ENCODE data around the gene ANKLE1. TPM values are rescaled to one million over a fixed set of nuclear protein-coding genes. Genes with fewer than 3 reads are reported as not detected.

ANKLE1 gene
- polyA plus RNA-seq, 1 of the 3 experiments (the other 2 are of a cell fraction): 2.6 TPM

DNA sequence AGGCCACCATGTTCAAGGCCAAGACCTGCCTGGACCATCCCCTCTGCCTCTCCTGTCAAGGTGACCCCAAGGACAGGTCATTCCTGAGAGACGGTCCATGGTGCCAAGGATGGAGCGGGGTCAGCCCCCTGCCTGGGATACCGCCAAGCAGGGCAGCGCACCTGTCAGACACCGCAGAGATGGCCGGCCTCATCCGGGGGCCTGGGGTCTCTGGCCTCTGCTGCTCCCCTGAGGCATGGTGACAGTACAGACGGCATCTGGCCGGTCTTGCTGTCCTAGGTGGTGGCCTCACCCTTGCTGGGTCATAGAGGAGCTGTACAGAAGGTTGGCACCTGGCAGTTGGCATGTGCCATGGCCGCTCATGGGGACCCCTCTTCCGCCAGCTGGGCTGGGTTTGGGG, 38.7 kb downstream of the ANKLE1 start (continued):
- TF ChIP-seq, protein P1, sequence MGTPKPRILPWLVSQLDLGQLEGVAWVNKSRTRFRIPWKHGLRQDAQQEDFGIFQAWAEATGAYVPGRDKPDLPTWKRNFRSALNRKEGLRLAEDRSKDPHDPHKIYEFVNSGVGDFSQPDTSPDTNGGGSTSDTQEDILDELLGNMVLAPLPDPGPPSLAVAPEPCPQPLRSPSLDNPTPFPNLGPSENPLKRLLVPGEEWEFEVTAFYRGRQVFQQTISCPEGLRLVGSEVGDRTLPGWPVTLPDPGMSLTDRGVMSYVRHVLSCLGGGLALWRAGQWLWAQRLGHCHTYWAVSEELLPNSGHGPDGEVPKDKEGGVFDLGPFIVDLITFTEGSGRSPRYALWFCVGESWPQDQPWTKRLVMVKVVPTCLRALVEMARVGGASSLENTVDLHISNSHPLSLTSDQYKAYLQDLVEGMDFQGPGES (IDR thresholded peaks at IDR 0.05; ENCODE audit: low read depth, low read length): no peak

DNA sequence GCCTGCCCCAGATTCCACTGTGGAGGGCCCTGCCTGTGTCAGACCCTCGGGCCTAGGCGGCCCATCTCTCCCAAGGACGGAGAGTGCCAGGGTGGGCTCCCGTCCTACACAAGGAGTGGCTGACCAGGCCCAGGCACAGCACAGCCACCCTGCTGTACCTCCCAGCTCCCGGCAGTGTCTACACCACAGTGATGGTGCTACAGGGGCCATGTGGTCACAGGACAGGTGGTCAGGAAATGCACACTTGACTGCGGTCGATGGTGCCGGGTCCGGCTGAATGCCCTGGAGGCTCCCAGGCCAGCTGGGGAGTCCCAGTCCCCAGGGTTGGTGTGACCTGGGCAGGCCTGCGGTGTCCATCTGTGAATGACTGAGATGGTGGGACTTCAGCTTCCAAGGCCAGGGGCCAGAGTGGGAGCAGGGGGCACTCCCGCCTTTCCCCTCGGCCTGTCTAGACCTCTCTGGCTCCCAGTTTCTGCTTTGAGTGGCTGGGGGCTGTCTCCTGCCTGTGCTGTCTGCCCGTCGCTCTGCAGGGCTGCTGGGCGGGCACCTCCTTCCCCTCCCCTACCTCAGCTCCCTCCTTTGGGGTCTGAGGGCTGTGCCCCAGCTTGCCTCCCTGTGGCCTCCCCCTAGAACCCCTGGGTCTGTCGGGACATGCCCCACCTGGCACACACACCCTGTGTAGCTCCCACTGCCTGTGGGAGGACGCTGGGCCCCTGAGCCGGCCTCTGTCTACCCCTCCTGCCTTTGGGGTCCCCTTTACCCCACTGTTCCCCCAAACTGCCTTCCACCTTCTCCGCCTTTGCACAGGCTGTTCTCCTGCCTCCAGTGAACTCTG, 40.2 kb downstream of the ANKLE1 start:
- TF ChIP-seq SIN3A (IDR thresholded peaks at IDR 0.05; ENCODE audit: borderline replicate concordance, low read depth, low read length) (no peak), FOXJ3 (CRISPR knock-in tag; IDR thresholded peaks at IDR 0.05) (no peak), EP300 (IDR thresholded peaks at IDR 0.05; ENCODE audit: borderline replicate concordance in 1 of 2, low read depth in 1 of 2, low read length in 1 of 2) (no peak), SMC3 (IDR thresholded peaks at IDR 0.05; ENCODE audit: low read depth, low read length) (no peak), TCF12 (IDR thresholded peaks at IDR 0.05) (no peak), YY1 (IDR thresholded peaks at IDR 0.05; ENCODE audit: low read depth) (no peak)
- TF ChIP-seq, protein P2, sequence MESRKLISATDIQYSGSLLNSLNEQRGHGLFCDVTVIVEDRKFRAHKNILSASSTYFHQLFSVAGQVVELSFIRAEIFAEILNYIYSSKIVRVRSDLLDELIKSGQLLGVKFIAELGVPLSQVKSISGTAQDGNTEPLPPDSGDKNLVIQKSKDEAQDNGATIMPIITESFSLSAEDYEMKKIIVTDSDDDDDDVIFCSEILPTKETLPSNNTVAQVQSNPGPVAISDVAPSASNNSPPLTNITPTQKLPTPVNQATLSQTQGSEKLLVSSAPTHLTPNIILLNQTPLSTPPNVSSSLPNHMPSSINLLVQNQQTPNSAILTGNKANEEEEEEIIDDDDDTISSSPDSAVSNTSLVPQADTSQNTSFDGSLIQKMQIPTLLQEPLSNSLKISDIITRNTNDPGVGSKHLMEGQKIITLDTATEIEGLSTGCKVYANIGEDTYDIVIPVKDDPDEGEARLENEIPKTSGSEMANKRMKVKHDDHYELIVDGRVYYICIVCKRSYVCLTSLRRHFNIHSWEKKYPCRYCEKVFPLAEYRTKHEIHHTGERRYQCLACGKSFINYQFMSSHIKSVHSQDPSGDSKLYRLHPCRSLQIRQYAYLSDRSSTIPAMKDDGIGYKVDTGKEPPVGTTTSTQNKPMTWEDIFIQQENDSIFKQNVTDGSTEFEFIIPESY (IDR thresholded peaks at IDR 0.05; ENCODE audit: borderline replicate concordance, low read depth): no peak
- CTCF ChIA-PET: interaction anchor here (0.5 to 1.2 kb wide), 3 partner anchors 15 to 68 kb away, joined by 3 to 4 read pairs (median 3); no protein-coding TSS in a partner anchor
- Histone ChIP-seq H3K9me2 (no peaks in the 10 kb centered on the region), H2AFZ (ENCODE audit: low read depth) (no peak overlapping the region), H3F3A (replicated peaks; ENCODE audit: insufficient read depth) (peaks cover 4% of the 10 kb centered on the region), H3K9ac (no peak overlapping the region), H3K27ac (ENCODE audit: low read depth in 2 of 2, low read length in 1 of 2) (no peak overlapping the region; a peak in 1 of 4 replicates), H3K79me2 (ENCODE audit: insufficient read depth) (no peaks in the 10 kb centered on the region), H3K27me3 (ENCODE audit: insufficient read depth) (no peaks in the 10 kb centered on the region), H3K4me3 (ENCODE audit: low read depth in 2 of 2, low read length in 1 of 2) (no peak overlapping the region), H3K36me3 (replicated peaks in 1 of 2; ENCODE audit: control insufficient read depth in 1 of 2, insufficient read depth in 2 of 2, low read length in 1 of 2) (peaks cover 0 to 36% of the 10 kb centered on the region in 2 experiments), H3K9me3 (no peaks in the 10 kb centered on the region), H4K20me1 (ENCODE audit: insufficient read depth) (no peaks in the 10 kb centered on the region), H3K4me2 (no peak overlapping the region), H3K4me1 (ENCODE audit: control insufficient read depth in 1 of 2, insufficient read depth in 2 of 2, low read depth in 1 of 2, low read length in 1 of 2) (no peaks in the 10 kb centered on the region)
- 98% methylated on average over 8 of the region's 19 CpGs for WGBS (ENCODE audit: low lambda C conversion rate)
- DNase-seq: no peak
- POLR2A ChIA-PET: interaction anchor here (0.7 to 1.9 kb wide), 4 partner anchors 9 to 16 kb away, joined by 3 to 5 read pairs (median 3); partner anchors contain the start of gene MRPL34

DNA sequence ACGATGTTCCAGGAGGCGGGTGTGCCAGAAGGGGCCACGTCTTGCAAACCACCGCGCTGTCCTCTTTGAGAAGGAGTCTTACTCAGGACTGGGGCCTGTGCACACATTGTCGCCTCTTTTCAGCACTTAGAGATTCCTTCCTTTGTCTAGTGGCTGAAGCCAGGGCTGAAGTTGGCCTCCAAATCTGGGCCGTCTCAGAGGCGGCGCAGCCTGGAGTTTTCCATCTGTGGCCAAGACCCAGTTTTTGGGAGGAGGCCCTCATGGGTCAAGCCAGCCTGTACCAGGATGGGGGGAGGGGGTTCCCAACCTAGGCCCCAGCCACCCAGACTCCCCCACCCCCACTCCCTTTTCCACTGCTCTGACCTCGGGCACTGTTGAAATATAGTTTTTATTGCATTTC, 41.2 kb downstream of the ANKLE1 start:
- ChIA-PET POLR2A (no interaction called here), CTCF (no interaction called here)
- peak overlapping the region in 1 of 2 experiments; percentile 8; a peak in 1 of 4 replicates for H3K27ac ChIP-seq (ENCODE audit: low read depth in 2 of 2, low read length in 1 of 2)
- no peaks in the 10 kb centered on the region for H3K9me3 ChIP-seq
- no peaks in the 10 kb centered on the region for H3K4me1 ChIP-seq (ENCODE audit: control insufficient read depth in 1 of 2, insufficient read depth in 2 of 2, low read depth in 1 of 2, low read length in 1 of 2)
- H2AFZ ChIP-seq (ENCODE audit: low read depth): no peak overlapping the region
- no peaks in the 10 kb centered on the region for H3K79me2 ChIP-seq (ENCODE audit: insufficient read depth)
- no peaks in the 10 kb centered on the region for H3F3A ChIP-seq (replicated peaks; ENCODE audit: insufficient read depth)
- H3K4me3 ChIP-seq (ENCODE audit: low read depth in 2 of 2, low read length in 1 of 2): no peak overlapping the region
- H3K36me3 ChIP-seq (replicated peaks in 1 of 2; ENCODE audit: control insufficient read depth in 1 of 2, insufficient read depth in 2 of 2, low read length in 1 of 2): peaks cover 0 to 41% of the 10 kb centered on the region in 2 experiments
- no peaks in the 10 kb centered on the region for H3K9me2 ChIP-seq
- no peak overlapping the region for H3K4me2 ChIP-seq
- H3K9ac ChIP-seq: no peak overlapping the region
- no peaks in the 10 kb centered on the region for H4K20me1 ChIP-seq (ENCODE audit: insufficient read depth)
- DNase-seq: peak; percentile 47
- 85% methylated on average over 7 of the region's 10 CpGs for WGBS (ENCODE audit: low lambda C conversion rate)
- no peaks in the 10 kb centered on the region for H3K27me3 ChIP-seq (ENCODE audit: insufficient read depth)
- TF ChIP-seq, protein P3, sequence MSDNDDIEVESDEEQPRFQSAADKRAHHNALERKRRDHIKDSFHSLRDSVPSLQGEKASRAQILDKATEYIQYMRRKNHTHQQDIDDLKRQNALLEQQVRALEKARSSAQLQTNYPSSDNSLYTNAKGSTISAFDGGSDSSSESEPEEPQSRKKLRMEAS (IDR thresholded peaks at IDR 0.05; ENCODE audit: low read depth): no peak
- TF ChIP-seq MXI1 (IDR thresholded peaks at IDR 0.05; ENCODE audit: low read depth, low read length): no peak
- no peak for TF ChIP-seq RFX5 (IDR thresholded peaks at IDR 0.05; ENCODE audit: low read length)
- TF ChIP-seq TEAD4 (IDR thresholded peaks at IDR 0.05; ENCODE audit: borderline replicate concordance, insufficient read depth): no peak
- no peak for TF ChIP-seq POLR2AphosphoS5 (IDR thresholded peaks at IDR 0.05; ENCODE audit: low read depth, low read length)
- no peak for TF ChIP-seq FOXJ3 (CRISPR knock-in tag; IDR thresholded peaks at IDR 0.05)
- no peak for TF ChIP-seq EP300 (IDR thresholded peaks at IDR 0.05; ENCODE audit: borderline replicate concordance in 1 of 2, low read depth in 1 of 2, low read length in 1 of 2)
- TF ChIP-seq EZH2phosphoT487 (IDR thresholded peaks at IDR 0.05; ENCODE audit: borderline replicate concordance, low read depth): no peak
- no peak for TF ChIP-seq GATA2 (CRISPR knock-in tag; IDR thresholded peaks at IDR 0.05)
- TF ChIP-seq RCOR1 (IDR thresholded peaks at IDR 0.05; ENCODE audit: low read length): no peak
- no peak for TF ChIP-seq CHD2 (IDR thresholded peaks at IDR 0.05; ENCODE audit: low read length, partially characterized antibody)
- TF ChIP-seq, protein P1 (IDR thresholded peaks at IDR 0.05; ENCODE audit: low read depth, low read length): no peak
- TF ChIP-seq TCF12 (IDR thresholded peaks at IDR 0.05): no peak

Measured in SK-N-SH (cell line).